ENCODE results near the gene AVL9.

- no peak for TF ChIP-seq CTCF (IDR thresholded peaks at IDR 0.05; ENCODE audit: low read length)
- TF ChIP-seq EZH2 (IDR thresholded peaks at IDR 0.05; ENCODE audit: borderline replicate concordance, low read length), result no peak
Measured at GRCh38 chr7:32472015-32472414, 23.3 kb upstream of the AVL9 start.
